Testis (tissue), 3 donors: ENCODE results near the gene KRTAP16-1. TPM values are rescaled to one million over a fixed set of nuclear protein-coding genes. Genes with fewer than 3 reads are reported as not detected.

Experiments
- DNase-seq: peaks from one replicate; pipeline ENCODE4 v3.0.0-alpha.2; 2019
- H3K27ac ChIP-seq, 2 donors: fragments of 200-600 bp; sonication (generic); one replicate each; pipeline ENCODE4 v1.5.1; 2019
- H3K27me3 ChIP-seq: fragments of 200-600 bp; sonication (generic); one replicate; pipeline ENCODE4 v1.5.1; 2019
- H3K36me3 ChIP-seq: fragments of 200-600 bp; sonication (generic); one replicate; pipeline ENCODE4 v1.5.1; 2017; ENCODE audit warnings: low read depth; ENCODE audit errors: missing control alignments
- H3K4me1 ChIP-seq: fragments of 200-600 bp; sonication (generic); one replicate; pipeline ENCODE4 v1.5.1; 2019
- H3K4me3 ChIP-seq, 2 donors: fragments of 200-600 bp; sonication (generic); one replicate each; pipeline ENCODE4 v1.5.1; 2017 to 2019
- H3K9me3 ChIP-seq: fragments of 200-600 bp; sonication (generic); one replicate; pipeline ENCODE4 v1.5.1; 2017
- POLR2A ChIP-seq: fragments of 450-650 bp; IDR thresholded peaks from one replicate; pipeline ENCODE4 v1.6.1; 2017; ENCODE audit warnings: antibody characterized with exemption, mild to moderate bottlenecking, moderate library complexity
- WGBS, 2 donors: methylation state at CpG; one replicate each; pipeline ENCODE4 v1.1.5; 2018; 5-methylcytosine and 5-hydroxymethylcytosine counted together
- intact Hi-C: fragments of 100-400 bp; cut with DNase I; formaldehyde crosslinking; loops from one replicate; pipeline ENCODE4 v1.15.1; 2023; ENCODE audit warnings: low total_unique reads
- polyA plus RNA-seq: library from polyadenylated mRNA; stranded (reverse); fragments of 350-450 nt; fragmentation: Illumina TruSeq; extraction: RNeasy Lipid Tissue Mini Kit (QIAGEN cat#74804); gene quantifications from one replicate; pipeline ENCODE4 v1.2.3, GENCODE V29; 2014; ENCODE audit warnings: low read depth, low replicate concordance; ENCODE audit not compliant: insufficient read depth
- total RNA-seq, 2 donors: library from RNA; depleted of rRNA; stranded (reverse); fragments of >200 nt; gene quantifications; one replicate each; pipeline ENCODE4 v1.2.3, GENCODE V29; 2016
- TF ChIP-seq, protein P1 (sequence below), 3 experiments: fragments of 450-650 bp in 2 of 3; fragments of 200-600 bp in 1 of 3; sonication (generic) in 1 of 3; IDR thresholded peaks; one replicate each; pipeline ENCODE4 v1.5.1; 2016 to 2019; ENCODE audit warnings: antibody characterized with exemption in 3 of 3, mild to moderate bottlenecking in 2 of 3, moderate library complexity in 1 of 3

The KRTAP16-1 gene
- total and polyA plus RNA-seq, 3 donors from 2014 or later, result not detected

DNA sequence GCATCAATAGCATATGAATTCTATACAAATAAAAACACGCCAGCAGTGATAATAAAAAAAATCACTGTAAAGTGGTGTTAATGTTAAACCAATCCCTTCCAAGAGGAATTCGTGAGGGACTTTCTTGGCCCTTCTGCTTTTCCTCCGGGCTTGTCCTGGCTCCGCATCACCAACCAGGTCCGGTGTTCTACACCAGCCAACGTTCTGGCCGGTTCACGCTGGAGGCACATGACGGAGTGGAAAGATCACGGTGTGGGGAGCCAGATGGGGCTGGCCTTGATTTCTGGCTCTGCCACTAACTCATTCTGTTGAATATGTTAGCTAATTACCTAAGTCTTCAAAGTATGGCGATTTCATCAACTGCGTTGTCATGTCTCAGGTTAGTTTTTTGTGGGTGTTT, 5.0 kb downstream of the KRTAP16-1 start:
- Histone ChIP-seq H3K27ac (no peak overlapping the region), H3K4me3 (no peak overlapping the region), H3K27me3 (no peaks in the 10 kb centered on the region), H3K36me3 (no peaks in the 10 kb centered on the region), H3K4me1 (no peaks in the 10 kb centered on the region), H3K9me3 (no peaks in the 10 kb centered on the region)
- TF ChIP-seq POLR2A, result no peak
- TF ChIP-seq, protein P1, sequence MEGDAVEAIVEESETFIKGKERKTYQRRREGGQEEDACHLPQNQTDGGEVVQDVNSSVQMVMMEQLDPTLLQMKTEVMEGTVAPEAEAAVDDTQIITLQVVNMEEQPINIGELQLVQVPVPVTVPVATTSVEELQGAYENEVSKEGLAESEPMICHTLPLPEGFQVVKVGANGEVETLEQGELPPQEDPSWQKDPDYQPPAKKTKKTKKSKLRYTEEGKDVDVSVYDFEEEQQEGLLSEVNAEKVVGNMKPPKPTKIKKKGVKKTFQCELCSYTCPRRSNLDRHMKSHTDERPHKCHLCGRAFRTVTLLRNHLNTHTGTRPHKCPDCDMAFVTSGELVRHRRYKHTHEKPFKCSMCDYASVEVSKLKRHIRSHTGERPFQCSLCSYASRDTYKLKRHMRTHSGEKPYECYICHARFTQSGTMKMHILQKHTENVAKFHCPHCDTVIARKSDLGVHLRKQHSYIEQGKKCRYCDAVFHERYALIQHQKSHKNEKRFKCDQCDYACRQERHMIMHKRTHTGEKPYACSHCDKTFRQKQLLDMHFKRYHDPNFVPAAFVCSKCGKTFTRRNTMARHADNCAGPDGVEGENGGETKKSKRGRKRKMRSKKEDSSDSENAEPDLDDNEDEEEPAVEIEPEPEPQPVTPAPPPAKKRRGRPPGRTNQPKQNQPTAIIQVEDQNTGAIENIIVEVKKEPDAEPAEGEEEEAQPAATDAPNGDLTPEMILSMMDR (IDR thresholded peaks at IDR 0.05), result no peak
- intact Hi-C loops, result no loop called here
- WGBS, 2 donors, result 80 to 86% methylated on average over 12 of the region's 12 CpGs
- no peak for DNase-seq

DNA sequence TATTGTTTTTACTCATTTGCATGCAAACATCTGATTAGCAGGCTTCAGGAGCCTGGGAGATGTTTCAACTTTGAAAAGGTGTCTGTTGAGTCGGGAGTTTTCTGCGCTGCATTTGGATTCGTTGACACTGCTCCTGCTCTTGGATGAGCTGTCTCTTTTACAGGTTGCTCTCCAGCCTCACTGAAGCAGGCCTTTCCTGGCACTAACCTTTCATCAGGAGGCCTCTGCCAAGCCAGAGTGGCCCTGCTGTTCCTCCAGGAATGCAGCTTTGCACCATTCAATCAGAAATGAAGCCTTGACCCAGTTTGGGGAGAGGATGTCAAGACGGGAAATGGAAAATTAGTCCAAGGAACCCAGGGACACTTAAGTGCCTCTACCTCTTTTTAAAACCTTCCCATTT, 6.1 kb downstream of the KRTAP16-1 start:
- no peaks in the 10 kb centered on the region for H3K9me3 ChIP-seq
- DNase-seq, result no peak

DNA sequence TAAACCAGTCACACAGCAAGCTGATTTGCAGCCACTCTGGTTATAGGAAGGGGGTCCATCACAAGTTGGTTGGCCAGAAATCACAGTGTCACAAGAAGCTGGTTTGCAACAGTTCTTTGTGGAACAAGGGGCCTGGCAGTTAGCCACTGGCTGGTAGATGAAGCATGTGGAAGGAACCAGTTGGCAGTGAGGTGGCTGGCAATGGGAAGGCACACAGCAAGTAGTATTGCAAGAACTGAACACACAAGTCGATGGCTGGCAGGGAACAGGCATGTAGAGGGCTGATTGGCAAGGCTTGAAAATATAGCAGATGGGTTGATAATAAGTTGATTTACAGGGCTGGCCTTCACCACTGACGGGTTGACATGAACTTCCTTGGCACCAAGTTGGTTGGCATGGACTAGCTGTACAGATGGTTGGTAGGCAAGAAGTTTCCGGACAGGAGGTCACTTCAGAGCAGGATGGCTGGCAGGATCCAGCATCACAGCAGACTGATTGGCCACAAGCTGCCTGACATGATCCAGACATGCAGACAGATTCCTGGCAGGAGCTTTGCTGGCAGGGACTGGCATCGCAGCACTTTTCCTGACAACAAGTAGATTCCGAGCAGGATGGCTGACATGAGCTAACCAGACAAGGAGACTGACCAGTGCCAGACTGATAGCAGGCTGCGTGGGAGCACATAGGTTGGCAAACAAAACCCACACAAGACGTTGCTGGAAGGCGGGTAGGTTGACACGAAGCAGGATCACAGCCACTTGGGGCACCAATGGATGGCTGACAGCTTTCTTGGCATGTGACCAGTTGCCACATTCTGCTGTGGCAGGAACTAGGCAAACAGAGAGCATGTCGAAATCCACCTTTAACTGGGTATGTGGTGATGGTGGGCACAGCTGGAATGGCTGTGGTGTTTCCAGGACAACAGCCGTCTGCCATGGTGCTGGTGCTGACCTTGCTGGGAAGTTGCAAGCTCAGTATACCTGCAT, 6.9 kb downstream of the KRTAP16-1 start, which contains the start of gene KRTAP29-1:
Gene KRTAP29-1 (minus strand): TSS at position 936 of the 986 bp plus-strand sequence. CDS start 0 bp downstream, at position 936.
- DNase-seq, result no peak
- TF ChIP-seq POLR2A, result no peak
- TF ChIP-seq, protein P1 (IDR thresholded peaks at IDR 0.05), result no peak
- no peak within 1 kb of the TSS for H3K4me3 ChIP-seq
- intact Hi-C loops, result no loop called here
- no peaks in the 10 kb centered on the region for H3K27me3 ChIP-seq
- no peaks in the 10 kb centered on the region for H3K36me3 ChIP-seq
- WGBS, 2 donors, result 83 to 87% methylated on average over 11 of the region's 11 CpGs
- no peaks in the 10 kb centered on the region for H3K9me3 ChIP-seq
- H3K27ac ChIP-seq, result no peak within 1 kb of the TSS
- H3K4me1 ChIP-seq, result no peaks in the 10 kb centered on the region

More for the DNA sequence above, 6.1 kb downstream of the KRTAP16-1 start:
- Histone ChIP-seq H3K4me1 (no peaks in the 10 kb centered on the region), H3K27ac (no peak overlapping the region), H3K27me3 (no peaks in the 10 kb centered on the region), H3K4me3 (no peak overlapping the region), H3K36me3 (no peaks in the 10 kb centered on the region)
- no peak for TF ChIP-seq POLR2A
- TF ChIP-seq, protein P1 (IDR thresholded peaks at IDR 0.05), result no peak
- WGBS, 2 donors, result 75 to 80% methylated on average over 4 of the region's 4 CpGs
- intact Hi-C loops, result no loop called here

DNA sequence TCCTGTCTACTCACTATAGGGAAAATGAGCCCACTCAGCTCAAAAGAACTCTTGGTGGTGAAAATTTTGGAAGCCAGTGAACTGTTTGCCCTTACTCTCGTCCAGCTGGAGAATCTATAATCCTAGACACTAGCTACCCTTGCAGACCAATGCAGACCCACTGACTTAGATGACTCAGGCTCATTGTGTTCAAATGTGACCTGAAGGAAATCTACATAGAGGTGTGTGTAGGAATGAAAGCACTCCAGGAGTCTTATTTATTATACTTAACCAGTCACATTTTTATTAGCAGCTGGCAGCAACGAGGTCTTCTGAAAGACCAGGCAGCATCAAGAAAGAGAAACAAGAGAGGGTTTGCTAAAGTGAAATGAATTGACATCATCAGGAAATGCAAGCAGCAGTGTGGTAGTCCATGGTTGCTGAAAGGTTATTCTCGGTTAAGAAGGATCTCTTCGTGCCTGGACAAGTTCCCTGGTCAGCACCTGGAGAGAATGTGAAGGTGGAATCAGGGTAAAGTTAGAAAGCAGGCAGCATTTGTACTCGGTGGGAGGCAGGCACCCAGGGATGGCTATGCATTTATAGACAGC, 7.8 kb downstream of the KRTAP16-1 start:
- no peaks in the 10 kb centered on the region for H3K9me3 ChIP-seq
- H3K4me3 ChIP-seq, result no peak overlapping the region
- intact Hi-C loops, result no loop called here
- 82 to 87% methylated on average over 5 of the region's 5 CpGs for WGBS, 2 donors
- H3K4me1 ChIP-seq, result no peaks in the 10 kb centered on the region
- no peak overlapping the region for H3K27ac ChIP-seq
- TF ChIP-seq, protein P1 (IDR thresholded peaks at IDR 0.05), result no peak
- TF ChIP-seq POLR2A, result no peak
- no peaks in the 10 kb centered on the region for H3K36me3 ChIP-seq
- DNase-seq, result no peak
- H3K27me3 ChIP-seq, result no peaks in the 10 kb centered on the region
